GM19455 (cell line): ENCODE measurements around the gene ESPL1.
"Not testable (repeated sequence)": the region's sequence is repeated elsewhere in the genome, so short reads cannot be mapped to it uniquely, and the experiment has no call there.

Experiments
- ATAC-seq: cut with Tn5 transposase; IDR thresholded peaks from one replicate; pipeline ENCODE4 v1.9.1; 2021; ENCODE audit not compliant: unreplicated experiment

The ESPL1 gene

GRCh38 chr12:53297106-53297505 lies 29.0 kb downstream of the ESPL1 start:
- not testable (repeated sequence) for ATAC-seq

GRCh38 chr12:53298164-53298563 lies 30.1 kb downstream of the ESPL1 start:
- no peak for ATAC-seq

GRCh38 chr12:53299101-53299453 lies 31.0 kb downstream of the ESPL1 start:
- no peak for ATAC-seq

DNA sequence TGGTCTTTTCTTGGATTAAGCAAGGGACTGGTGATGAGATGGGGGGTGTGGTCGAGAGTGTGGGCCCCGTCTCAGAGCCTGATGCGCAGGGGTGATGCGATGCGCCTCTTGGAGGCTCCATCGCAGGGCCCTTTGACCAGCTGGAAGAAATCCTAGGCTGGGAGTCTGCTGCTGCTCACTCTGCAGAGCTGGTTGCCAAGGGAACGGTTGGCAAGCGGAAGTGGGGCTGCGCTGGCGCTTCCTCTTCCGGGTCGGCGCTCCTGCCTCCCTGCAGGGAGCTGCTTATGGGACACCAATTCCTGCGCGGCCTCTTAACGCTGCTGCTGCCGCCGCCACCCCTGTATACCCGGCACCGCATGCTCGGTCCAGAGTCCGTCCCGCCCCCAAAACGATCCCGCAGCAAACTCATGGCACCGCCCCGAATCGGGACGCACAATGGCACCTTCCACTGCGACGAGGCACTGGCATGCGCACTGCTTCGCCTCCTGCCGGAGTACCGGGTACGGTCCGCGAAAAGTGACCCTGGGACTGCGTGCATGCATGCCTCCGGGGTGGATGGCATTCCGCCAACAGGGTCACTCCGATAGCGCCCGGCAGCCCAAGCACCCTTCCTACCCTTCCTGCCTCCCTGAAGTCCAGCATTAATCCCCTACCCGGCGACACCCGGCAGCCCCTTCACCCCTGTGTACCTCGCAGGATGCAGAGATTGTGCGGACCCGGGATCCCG lies 31.5 kb downstream of the ESPL1 start, which contains the start of gene MYG1:
TSS of gene MYG1 (plus strand) at position 242 of the 727 bp plus-strand sequence. CDS start at position 285, 43 bp downstream.
- peak; percentile 77 for ATAC-seq

GRCh38 chr12:53300187-53300586 lies 32.1 kb downstream of the ESPL1 start:
- no peak for ATAC-seq

GRCh38 chr12:53302903-53303302 lies 34.8 kb downstream of the ESPL1 start:
- ATAC-seq: no peak

- no peak for ATAC-seq
These were observed 38.7 kb downstream of the ESPL1 start for GRCh38 chr12:53306826-53307225.

GRCh38 chr12:53308276-53308675 lies 40.2 kb downstream of the ESPL1 start:
- no peak for ATAC-seq

DNA sequence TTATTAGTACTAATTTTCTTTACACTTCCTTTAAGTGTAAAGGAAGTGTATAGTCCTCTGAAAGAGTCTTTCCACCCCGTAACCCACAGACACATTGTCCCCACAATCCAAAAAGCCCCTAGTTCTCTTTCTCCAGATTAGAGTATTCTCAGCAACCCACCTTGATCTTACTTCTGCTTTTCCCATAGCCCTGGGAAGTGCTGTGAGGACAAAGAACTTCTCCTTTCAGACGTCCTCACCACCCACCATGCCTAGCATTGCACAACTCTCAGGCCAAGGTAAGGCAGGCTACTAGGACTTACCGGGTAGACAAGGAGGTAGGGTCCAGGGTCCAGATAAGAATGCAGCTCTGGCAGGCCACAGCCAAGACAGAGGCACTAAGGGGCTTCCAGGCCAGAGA lies 45.9 kb downstream of the ESPL1 start:
- no peak for ATAC-seq

GRCh38 chr12:53320352-53321195 lies 52.5 kb downstream of the ESPL1 start:
- ATAC-seq: no peak

- peak; percentile 19 for ATAC-seq
These were observed 56.1 kb downstream of the ESPL1 start for GRCh38 chr12:53324113-53324778.

DNA sequence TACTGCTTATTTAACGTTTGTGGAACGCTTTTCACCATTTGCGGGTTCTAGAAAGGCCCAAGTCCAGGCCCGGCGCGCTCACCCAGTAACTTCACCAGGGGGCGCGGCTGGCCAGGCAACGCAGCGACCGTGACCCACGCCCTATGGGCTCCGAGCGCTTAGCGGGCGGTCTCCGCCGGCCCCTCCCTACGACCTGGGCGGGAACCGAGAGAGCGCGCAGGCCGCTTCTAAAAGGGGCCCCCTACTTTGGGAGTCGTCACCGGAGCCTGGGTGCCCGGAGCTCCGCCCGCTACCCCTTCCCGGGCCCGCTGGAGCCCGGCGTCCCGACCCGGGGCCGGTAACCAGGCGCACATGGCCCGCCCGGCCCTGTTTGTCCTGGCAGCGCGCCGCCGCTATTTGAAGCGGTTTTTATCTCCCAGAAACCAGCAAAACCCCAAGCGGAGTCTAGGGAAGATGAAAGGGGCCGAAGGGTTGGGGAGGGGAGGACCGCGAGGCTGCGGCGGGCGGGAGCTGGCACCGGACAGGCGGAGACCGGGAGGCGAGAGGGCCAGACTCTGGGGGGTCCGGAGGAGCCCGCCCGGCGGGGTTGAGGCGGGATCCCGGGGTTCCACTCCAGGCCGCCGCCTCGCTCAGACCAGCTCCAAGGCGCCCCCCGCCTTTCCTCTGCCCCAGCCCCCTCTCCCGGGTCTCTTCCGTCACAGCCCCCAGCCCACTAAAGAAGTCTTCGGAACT lies 56.8 kb downstream of the ESPL1 start:
- ATAC-seq: peak; percentile 57

DNA sequence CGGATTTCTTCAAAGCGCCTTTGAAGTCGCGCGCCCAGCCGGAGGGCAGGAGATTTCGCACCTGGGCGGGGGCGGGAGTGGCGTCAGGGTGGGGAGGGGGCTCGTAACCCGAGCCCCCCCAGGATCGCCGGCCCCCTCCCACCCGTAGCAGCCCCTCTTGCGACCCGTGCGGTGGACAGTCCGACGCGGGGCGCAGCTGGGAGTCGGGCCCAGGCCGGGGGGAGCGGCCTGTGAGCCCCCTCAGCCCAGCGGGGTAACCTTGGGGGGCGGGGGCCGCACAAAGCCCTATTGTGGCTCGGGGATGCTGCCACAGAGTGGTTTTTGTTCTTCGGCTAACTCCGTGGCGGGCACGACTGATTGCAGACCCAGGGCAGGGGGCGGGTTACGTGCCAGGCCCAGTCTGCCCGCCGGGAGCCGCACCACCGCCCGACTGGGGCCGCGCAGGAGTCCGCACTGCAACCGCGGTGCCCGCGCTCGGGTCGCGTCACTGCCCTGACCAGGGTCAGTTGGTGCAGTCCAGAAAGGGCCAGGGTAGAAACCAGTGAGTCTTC lies 57.5 kb downstream of the ESPL1 start:
- ATAC-seq: no peak

DNA sequence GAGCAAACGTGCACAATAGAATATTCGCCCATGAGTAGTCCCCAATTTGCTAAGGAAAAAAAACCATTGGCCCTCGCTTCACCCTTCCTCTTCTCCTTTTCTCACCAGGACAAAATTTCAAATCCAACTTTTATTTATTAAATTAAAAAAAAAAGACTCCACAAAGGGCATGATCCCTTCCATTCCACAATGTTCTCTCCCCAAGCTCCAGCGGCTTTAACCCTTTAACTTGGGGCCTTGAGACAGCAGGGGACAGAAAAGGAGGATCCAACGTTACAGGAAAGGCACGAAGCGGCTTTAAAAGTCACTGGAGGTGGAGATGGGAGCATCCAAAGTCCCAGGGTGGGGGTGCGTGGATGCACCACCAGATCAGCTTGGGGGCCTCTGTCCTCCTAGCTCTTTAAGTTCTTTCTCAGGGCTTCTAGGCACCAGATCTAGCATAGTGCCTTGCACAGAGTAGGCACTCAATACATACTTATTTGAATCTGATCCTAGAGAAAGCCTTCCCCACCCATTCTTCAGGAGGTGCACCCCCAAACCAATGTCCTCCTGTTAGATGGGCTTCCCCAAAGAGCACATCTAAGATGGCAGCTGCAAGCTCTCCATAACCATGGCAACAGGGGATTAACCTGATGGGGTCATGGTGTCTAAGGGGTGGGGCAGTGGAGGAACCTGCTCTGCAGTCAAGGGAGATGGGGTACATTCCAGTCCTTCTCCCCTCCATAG lies 58.5 kb downstream of the ESPL1 start:
- no peak for ATAC-seq

- ATAC-seq: no peak
These were observed 59.4 kb downstream of the ESPL1 start for GRCh38 chr12:53327435-53328042.

- ATAC-seq: no peak
These were observed 59.9 kb downstream of the ESPL1 start for GRCh38 chr12:53328043-53328435.

GRCh38 chr12:53330671-53331070 lies 62.6 kb downstream of the ESPL1 start:
- no peak for ATAC-seq

DNA sequence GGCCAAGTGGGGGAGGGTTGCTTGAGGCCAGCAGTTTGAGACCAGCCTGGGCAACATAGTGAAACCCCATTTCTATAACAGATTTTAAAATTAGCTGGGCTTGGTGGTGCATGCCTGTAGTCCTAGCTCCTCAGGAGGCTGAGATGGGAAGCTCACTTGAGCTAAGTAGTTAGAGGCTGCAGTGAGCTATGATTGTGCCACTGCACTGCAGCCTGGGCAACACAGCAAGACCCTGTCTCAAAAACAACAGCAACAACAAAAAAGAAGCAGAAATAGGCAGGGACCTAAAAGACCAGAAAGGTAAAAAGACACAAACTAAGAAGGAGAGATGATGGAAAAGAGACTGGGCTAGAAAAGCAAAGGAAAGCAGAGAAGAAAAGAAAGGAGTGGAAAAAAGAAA lies 64.2 kb downstream of the ESPL1 start:
- ATAC-seq: not testable (repeated sequence)

DNA sequence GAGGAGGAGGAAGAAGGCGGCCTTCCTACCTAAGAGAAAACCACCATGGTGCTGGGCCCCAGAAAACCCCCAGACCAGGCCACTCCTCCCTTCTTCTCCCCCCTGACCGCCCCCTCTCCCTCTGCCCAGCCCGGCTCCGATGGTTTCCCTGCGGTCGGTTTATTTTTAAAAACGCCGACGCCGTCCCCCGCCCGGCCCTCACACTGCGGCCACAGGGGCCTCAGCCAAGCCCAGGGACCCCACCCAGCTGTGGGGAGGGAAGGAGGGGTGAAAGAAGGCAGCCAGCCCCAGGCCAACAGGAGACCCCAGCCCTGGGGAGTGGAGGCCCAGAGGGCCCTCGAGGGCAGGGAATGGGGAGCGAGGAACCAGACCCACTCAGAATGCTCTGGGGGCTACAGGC lies 64.6 kb downstream of the ESPL1 start:
- ATAC-seq: no peak

- ATAC-seq: no peak
These were observed 65.2 kb downstream of the ESPL1 start for GRCh38 chr12:53333289-53333688.
